Measurements from ENCODE around the gene ATXN7L3.

The ATXN7L3 gene

GRCh38 chr17:44233582-44233981 is 33.9 kb upstream of the ATXN7L3 start:
- DNase-seq (ENCODE audit: low spot score), result no peak
- TF ChIP-seq CTCF (IDR thresholded peaks at IDR 0.05; ENCODE audit: extremely low read depth, missing control alignments), result no peak

GRCh38 chr17:44232061-44232460 is 32.4 kb upstream of the ATXN7L3 start:
- TF ChIP-seq CTCF (IDR thresholded peaks at IDR 0.05; ENCODE audit: extremely low read depth, missing control alignments), result no peak
- DNase-seq (ENCODE audit: low spot score), result no peak

DNA sequence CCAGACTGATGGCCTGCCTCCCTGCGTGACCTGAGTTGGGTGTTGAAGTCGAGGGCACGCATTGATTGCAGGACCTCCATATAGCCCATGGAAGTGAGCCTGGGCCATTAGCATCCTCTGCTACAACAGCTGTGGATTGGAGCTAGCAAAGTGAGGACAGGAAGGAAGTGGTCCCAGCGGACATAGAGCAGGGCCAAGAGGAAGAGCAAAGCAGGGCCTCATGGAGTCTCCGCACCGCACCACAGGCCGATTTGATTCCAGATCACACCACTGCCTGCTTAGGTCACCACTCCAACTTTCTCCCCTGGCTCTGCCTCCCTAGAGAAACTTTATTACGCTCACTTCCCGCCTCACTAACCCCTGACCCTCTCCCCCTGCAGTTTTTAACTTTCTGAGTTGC is 30.5 kb upstream of the ATXN7L3 start:
- no peak for DNase-seq (ENCODE audit: low spot score)

DNA sequence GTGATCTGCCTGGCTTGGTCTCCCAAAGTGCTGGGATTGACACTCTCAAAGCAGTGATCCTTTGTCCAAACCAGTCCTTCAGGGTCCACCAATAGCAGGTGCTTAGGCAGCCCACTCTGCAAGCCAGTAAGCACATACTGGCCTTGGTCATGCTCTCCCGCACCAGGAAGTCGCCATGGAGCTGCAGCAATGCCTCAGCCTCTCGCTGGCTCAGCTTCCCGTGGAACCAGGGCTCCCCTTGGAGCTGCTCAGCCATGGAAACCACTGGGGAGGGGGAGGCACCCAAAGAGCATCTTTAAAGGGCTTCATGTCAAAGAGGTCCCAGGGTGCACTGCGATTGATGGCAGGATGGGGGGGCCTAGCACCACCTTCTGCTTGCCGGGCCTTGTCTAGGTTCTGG is 29.4 kb upstream of the ATXN7L3 start:
- no peak for DNase-seq (ENCODE audit: low spot score)
- TF ChIP-seq CTCF (IDR thresholded peaks at IDR 0.05; ENCODE audit: extremely low read depth, missing control alignments), result no peak

More for the DNA sequence above, 30.5 kb upstream of the ATXN7L3 start:
- no peak for TF ChIP-seq CTCF (IDR thresholded peaks at IDR 0.05; ENCODE audit: extremely low read depth, missing control alignments)

- DNase-seq (ENCODE audit: low spot score), result no peak
- TF ChIP-seq CTCF (IDR thresholded peaks at IDR 0.05; ENCODE audit: extremely low read depth, missing control alignments), result no peak
Observed at GRCh38 chr17:44223541-44224071, 23.9 kb upstream of the ATXN7L3 start.

DNA sequence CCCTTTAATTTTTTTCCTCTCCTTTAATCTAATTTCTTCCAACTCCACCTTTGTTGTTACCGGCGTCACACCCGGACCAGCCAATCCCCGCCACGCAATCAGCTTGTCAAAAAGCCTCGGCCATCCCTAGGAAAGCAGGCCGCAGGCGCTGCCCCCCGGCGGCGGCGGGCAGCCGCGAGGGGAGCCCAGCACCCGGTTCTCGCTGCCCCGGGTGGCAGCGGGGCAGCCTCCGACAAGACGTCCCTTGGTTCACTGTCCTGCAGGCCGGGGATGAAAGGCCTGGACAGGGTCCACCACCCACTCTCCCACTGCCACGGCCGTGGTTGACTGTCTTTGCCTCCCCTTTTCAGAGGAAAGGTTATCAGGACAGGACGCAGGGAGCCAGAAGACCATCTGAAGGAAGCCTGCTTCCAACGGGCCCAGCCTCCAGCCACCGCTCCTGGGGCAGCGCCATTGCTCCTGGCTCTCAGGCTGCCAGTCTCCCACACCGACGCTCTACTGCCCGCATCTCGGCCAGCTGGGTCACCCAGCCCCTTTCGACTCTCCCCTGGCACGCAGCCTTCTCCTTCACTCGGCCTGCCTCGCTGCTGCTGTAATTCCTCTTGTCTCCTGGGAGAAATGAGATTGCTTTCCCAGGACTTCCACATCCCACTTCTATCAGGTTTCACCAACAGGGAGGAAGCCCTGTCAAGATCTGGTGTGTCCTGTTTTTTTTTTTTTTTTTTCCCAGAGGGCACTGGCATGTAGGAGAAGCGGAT is 22.6 kb upstream of the ATXN7L3 start:
- TF ChIP-seq CTCF (IDR thresholded peaks at IDR 0.05; ENCODE audit: extremely low read depth, missing control alignments), result peak; percentile 9
- peak; percentile 86 for DNase-seq (ENCODE audit: low spot score)

DNA sequence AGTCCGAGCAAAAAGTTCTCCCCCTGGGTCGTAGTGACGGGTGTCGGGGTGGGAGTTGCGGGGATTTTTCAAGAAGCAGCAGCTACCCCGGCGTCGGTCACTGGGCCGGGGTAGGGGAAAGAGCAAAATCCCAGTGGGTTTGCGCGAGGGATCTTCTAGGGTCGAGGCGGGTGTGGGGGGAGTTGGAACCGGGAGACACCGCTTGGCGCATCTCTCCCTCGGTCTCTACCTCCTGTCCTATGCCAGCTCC is 22.1 kb upstream of the ATXN7L3 start:
- DNase-seq (ENCODE audit: low spot score), result peak; percentile 55
- TF ChIP-seq CTCF (IDR thresholded peaks at IDR 0.05; ENCODE audit: extremely low read depth, missing control alignments), result no peak
